CD4-positive, alpha-beta T cell (primary cell): ENCODE measurements around the gene NASP. TPM values are rescaled to one million over a fixed set of nuclear protein-coding genes. Genes with fewer than 3 reads are reported as not detected.

Experiments
- ATAC-seq: fragments of 200-7000 bp; cut with Tn5 transposase; one replicate; pipeline ENCODE4 v1.10.0; 2022; ENCODE audit warnings: mild to moderate bottlenecking; ENCODE audit not compliant: poor library complexity
- CTCF ChIA-PET: fragments of 350-600 bp; sonication (Branson Sonifier 250); formaldehyde crosslinking; loops from one replicate; lab custom pipeline; 2021; ENCODE audit warnings: antibody characterized with exemption, inconsistent platforms; lab: Charles Lee
- POLR2A ChIA-PET: fragments of 350-600 bp; sonication (Branson Sonifier 250); formaldehyde crosslinking; loops from one replicate; lab custom pipeline; 2021; ENCODE audit warnings: antibody characterized with exemption, inconsistent platforms; lab: Charles Lee
- DNase-seq, 14 experiments: peaks; one replicate each; pipeline ENCODE4 v3.0.0-alpha.2; 2013 to 2020; ENCODE audit warnings: mixed read lengths in 2 of 14
- H3K27ac ChIP-seq, 2 donors: one replicate each; pipeline versions ENCODE4 v1.5.1 to v1.7.0; 2013; ENCODE audit warnings: low read length in 2 of 2, low read depth in 1 of 2, mild to moderate bottlenecking in 1 of 2
- H3K27me3 ChIP-seq, 2 experiments: 1 replicate in 1 of 2; 2 replicates in 1 of 2; pipeline versions ENCODE4 v1.6.1 to v1.7.0; 2013; ENCODE audit warnings: low read length in 2 of 2, control low read depth in 1 of 2, mild to moderate bottlenecking in 1 of 2, moderate library complexity in 1 of 2; ENCODE audit not compliant: insufficient read depth in 2 of 2, control insufficient read depth in 1 of 2
- H3K36me3 ChIP-seq: one replicate; pipeline ENCODE4 v1.6.1; 2013; ENCODE audit warnings: low read length, control low read depth; ENCODE audit not compliant: insufficient read depth
- H3K4me1 ChIP-seq: one replicate; pipeline ENCODE4 v1.6.1; 2013; ENCODE audit warnings: low read length, control low read depth; ENCODE audit not compliant: insufficient read depth
- H3K4me3 ChIP-seq: one replicate; pipeline ENCODE4 v1.5.1; 2013; ENCODE audit warnings: mild to moderate bottlenecking, low read length, moderate library complexity
- H3K9me3 ChIP-seq, 2 experiments: 1 replicate in 1 of 2; 2 replicates in 1 of 2; pipeline versions ENCODE4 v1.6.1 to v1.7.0; 2013; ENCODE audit warnings: low read length in 2 of 2, mild to moderate bottlenecking in 2 of 2, control low read depth in 1 of 2, moderate library complexity in 1 of 2; ENCODE audit not compliant: control insufficient read depth in 1 of 2, insufficient read depth in 1 of 2
- H3K27ac Mint-ChIP-seq: one replicate; pipeline ENCODE4 v1.8.0; 2020; ENCODE audit warnings: mixed read lengths
- H3K27me3 Mint-ChIP-seq: one replicate; pipeline ENCODE4 v1.8.0; 2021; ENCODE audit warnings: mixed read lengths
- H3K36me3 Mint-ChIP-seq: one replicate; pipeline ENCODE4 v1.8.0; 2021; ENCODE audit warnings: low read depth, mixed read lengths
- H3K4me1 Mint-ChIP-seq: one replicate; pipeline ENCODE4 v1.8.0; 2021; ENCODE audit warnings: low read depth, mixed read lengths
- H3K4me3 Mint-ChIP-seq: one replicate; pipeline ENCODE4 v1.8.0; 2020; ENCODE audit warnings: mild to moderate bottlenecking, mixed read lengths
- H3K9me3 Mint-ChIP-seq: one replicate; pipeline ENCODE4 v1.8.0; 2020; ENCODE audit warnings: mixed read lengths
- intact Hi-C, 2 experiments: fragments of 100-400 bp; cut with DNase I in 1 of 2; cut with micrococcal nuclease in 1 of 2; formaldehyde crosslinking; loops; one replicate each; pipeline versions ENCODE4 v1.15.1 to v1.9.0; 2023 to 2025; cut with DNase I, micrococcal nuclease
- total RNA-seq, 174 experiments: library from RNA in 2 of 174; stranded (reverse) in 2 of 174; gene quantifications; one replicate each; pipeline ENCODE4 v1.2.3 and lab custom pipeline; 2021 to 2026
- TF ChIP-seq, protein P1 (sequence below): fragments of 200-600 bp; IDR thresholded peaks from one replicate; pipeline ENCODE4 v1.8.0; 2022; ENCODE audit warnings: antibody characterized with exemption, mild to moderate bottlenecking

Gene NASP
- total RNA-seq, 2 experiments from 2014 or later = 110 to 112 TPM

GRCh38 chr1:45543581-45544417, 40.0 kb upstream of the NASP start:
- Histone ChIP-seq H3K27me3 (no peaks in the 10 kb centered on the region), H3K4me1 (peaks cover 32% of the 10 kb centered on the region), H3K4me3 (no peak overlapping the region), H3K9me3 (no peaks in the 10 kb centered on the region), H3K36me3 (no peaks in the 10 kb centered on the region), H3K27ac (peak overlapping the region; percentile 58 to 78)
- TF ChIP-seq, protein P1, sequence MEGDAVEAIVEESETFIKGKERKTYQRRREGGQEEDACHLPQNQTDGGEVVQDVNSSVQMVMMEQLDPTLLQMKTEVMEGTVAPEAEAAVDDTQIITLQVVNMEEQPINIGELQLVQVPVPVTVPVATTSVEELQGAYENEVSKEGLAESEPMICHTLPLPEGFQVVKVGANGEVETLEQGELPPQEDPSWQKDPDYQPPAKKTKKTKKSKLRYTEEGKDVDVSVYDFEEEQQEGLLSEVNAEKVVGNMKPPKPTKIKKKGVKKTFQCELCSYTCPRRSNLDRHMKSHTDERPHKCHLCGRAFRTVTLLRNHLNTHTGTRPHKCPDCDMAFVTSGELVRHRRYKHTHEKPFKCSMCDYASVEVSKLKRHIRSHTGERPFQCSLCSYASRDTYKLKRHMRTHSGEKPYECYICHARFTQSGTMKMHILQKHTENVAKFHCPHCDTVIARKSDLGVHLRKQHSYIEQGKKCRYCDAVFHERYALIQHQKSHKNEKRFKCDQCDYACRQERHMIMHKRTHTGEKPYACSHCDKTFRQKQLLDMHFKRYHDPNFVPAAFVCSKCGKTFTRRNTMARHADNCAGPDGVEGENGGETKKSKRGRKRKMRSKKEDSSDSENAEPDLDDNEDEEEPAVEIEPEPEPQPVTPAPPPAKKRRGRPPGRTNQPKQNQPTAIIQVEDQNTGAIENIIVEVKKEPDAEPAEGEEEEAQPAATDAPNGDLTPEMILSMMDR = no peak
- Mint-ChIP-seq H3K4me3 (peak overlapping the region; percentile 40), H3K27ac (peak overlapping the region; percentile 63), H3K36me3 (no peaks in the 10 kb centered on the region), H3K4me1 (peaks cover 29% of the 10 kb centered on the region), H3K9me3 (no peaks in the 10 kb centered on the region), H3K27me3 (no peaks in the 10 kb centered on the region)
- DNase-seq = peak; percentile 39 to 94 (median 60)
- ChIA-PET POLR2A (interaction anchor here (0.5 to 5.4 kb wide), 7 partner anchors 18 to 142 kb away, joined by 3 to 36 read pairs (median 4); partner anchors contain the start of genes CCDC163, GPBP1L1, MMACHC and PRDX1), CTCF (interaction anchor here (1.0 to 2.2 kb wide), 5 partner anchors 22 to 51 kb away, joined by 3 to 5 read pairs (median 5); partner anchors contain the start of gene PRDX1)
- intact Hi-C loops = no loop called here
- peak; percentile 96 for ATAC-seq

- ATAC-seq (no peak), DNase-seq (no peak)
- ChIA-PET CTCF (interaction anchor here (1.1 to 1.6 kb wide), 4 partner anchors 25 to 241 kb away, joined by 3 to 5 read pairs (median 3); no protein-coding TSS in a partner anchor), POLR2A (interaction anchor here (1.3 to 5.4 kb wide), 2 partner anchors 20 to 23 kb away, joined by 4 to 36 read pairs; partner anchors contain the start of gene PRDX1)
- Histone ChIP-seq H3K27me3 (no peaks in the 10 kb centered on the region), H3K4me1 (peaks cover 32% of the 10 kb centered on the region), H3K27ac (no peak overlapping the region), H3K36me3 (no peaks in the 10 kb centered on the region), H3K4me3 (no peak overlapping the region), H3K9me3 (no peaks in the 10 kb centered on the region)
- intact Hi-C loops = no loop called here
- no peaks in the 10 kb centered on the region for H3K36me3 Mint-ChIP-seq
- no peaks in the 10 kb centered on the region for H3K9me3 Mint-ChIP-seq
- no peaks in the 10 kb centered on the region for H3K27me3 Mint-ChIP-seq
- H3K4me3 Mint-ChIP-seq = no peak overlapping the region
- TF ChIP-seq, protein P1 = no peak
- H3K27ac Mint-ChIP-seq = peak overlapping the region; percentile 63
- peaks cover 29% of the 10 kb centered on the region for H3K4me1 Mint-ChIP-seq
Observed at GRCh38 chr1:45544530-45544929, 39.3 kb upstream of the NASP start.

- H3K27me3 Mint-ChIP-seq = no peaks in the 10 kb centered on the region
- DNase-seq (peak in 2 of 14 experiments; percentile 45 to 46), ATAC-seq (no peak)
- H3K4me3 Mint-ChIP-seq = no peak overlapping the region
- CTCF ChIA-PET = interaction anchor here (1.1 to 1.6 kb wide), 2 partner anchors 32 to 242 kb away, joined by 3 to 5 read pairs; no protein-coding TSS in a partner anchor
- peak overlapping the region; percentile 29 for H3K27ac Mint-ChIP-seq
- Histone ChIP-seq H3K9me3 (no peaks in the 10 kb centered on the region), H3K27ac (no peak overlapping the region), H3K4me3 (no peak overlapping the region), H3K27me3 (no peaks in the 10 kb centered on the region), H3K36me3 (no peaks in the 10 kb centered on the region), H3K4me1 (peaks cover 34% of the 10 kb centered on the region)
- TF ChIP-seq, protein P1 = no peak
- POLR2A ChIA-PET = interaction anchor here (5.4 kb wide), 1 partner anchor 24 kb away, joined by 36 read pairs; the partner anchor contains the start of gene PRDX1
- intact Hi-C loops = no loop called here
- H3K9me3 Mint-ChIP-seq = no peaks in the 10 kb centered on the region
- H3K4me1 Mint-ChIP-seq = peaks cover 29% of the 10 kb centered on the region
- no peaks in the 10 kb centered on the region for H3K36me3 Mint-ChIP-seq
Observed at GRCh38 chr1:45545019-45545493, 38.8 kb upstream of the NASP start.
